ENCODE results near the gene NUP210. TPM values are rescaled to one million over a fixed set of nuclear protein-coding genes. Genes with fewer than 3 reads are reported as not detected.

NUP210 gene
- total and polyA plus RNA-seq, 3 donors from 2014 or later = 26.2 to 44.0 (median 37.4) TPM

GRCh38 chr3:13362551-13362950, 57.6 kb downstream of the NUP210 start:
- DNase-seq = no peak
- Histone ChIP-seq H3K9me3 (no peaks in the 10 kb centered on the region), H3K36me3 (ENCODE audit: low read depth, missing control alignments) (no peaks in the 10 kb centered on the region), H3K4me1 (no peaks in the 10 kb centered on the region), H3K4me3 (no peak overlapping the region), H3K27ac (no peak overlapping the region), H3K27me3 (no peaks in the 10 kb centered on the region)
- WGBS, 2 donors = 91 to 96% methylated on average over 8 of the region's 8 CpGs
- intact Hi-C loops (cut with DNase I; ENCODE audit: low total_unique reads) = no loop called here
- TF ChIP-seq POLR2A (IDR thresholded peaks at IDR 0.05) = no peak
- no peak for TF ChIP-seq CTCF (IDR thresholded peaks at IDR 0.05)

GRCh38 chr3:13359916-13360315, 60.2 kb downstream of the NUP210 start:
- H3K4me1 ChIP-seq = no peaks in the 10 kb centered on the region
- no peak overlapping the region for H3K27ac ChIP-seq
- no peaks in the 10 kb centered on the region for H3K36me3 ChIP-seq (ENCODE audit: low read depth, missing control alignments)
- H3K9me3 ChIP-seq = no peaks in the 10 kb centered on the region
- intact Hi-C loops (cut with DNase I; ENCODE audit: low total_unique reads) = no loop called here
- no peak for DNase-seq
- H3K27me3 ChIP-seq = no peaks in the 10 kb centered on the region
- TF ChIP-seq CTCF (IDR thresholded peaks at IDR 0.05) = no peak
- TF ChIP-seq POLR2A (IDR thresholded peaks at IDR 0.05) = no peak
- WGBS, 2 donors = 94 to 98% methylated on average over 6 of the region's 6 CpGs
- no peak overlapping the region for H3K4me3 ChIP-seq

- TF ChIP-seq POLR2A (IDR thresholded peaks at IDR 0.05) = no peak
- H3K9me3 ChIP-seq = no peaks in the 10 kb centered on the region
- H3K27ac ChIP-seq = no peak overlapping the region
- 86 to 94% methylated on average over 7 of the region's 7 CpGs for WGBS, 2 donors
- no peaks in the 10 kb centered on the region for H3K4me1 ChIP-seq
- no peak for DNase-seq
- no peak overlapping the region for H3K4me3 ChIP-seq
- H3K36me3 ChIP-seq (ENCODE audit: low read depth, missing control alignments) = no peaks in the 10 kb centered on the region
- no peaks in the 10 kb centered on the region for H3K27me3 ChIP-seq
- intact Hi-C loops (cut with DNase I; ENCODE audit: low total_unique reads) = no loop called here
Measured at GRCh38 chr3:13358643-13359042, 61.5 kb downstream of the NUP210 start.

- Histone ChIP-seq H3K4me3 (no peak overlapping the region), H3K36me3 (ENCODE audit: low read depth, missing control alignments) (no peaks in the 10 kb centered on the region), H3K27ac (no peak overlapping the region), H3K27me3 (no peaks in the 10 kb centered on the region), H3K9me3 (no peaks in the 10 kb centered on the region), H3K4me1 (no peaks in the 10 kb centered on the region)
- 94 to 96% methylated on average over 7 to 18 of the region's 18 CpGs for WGBS, 2 donors
- no peak for DNase-seq
- intact Hi-C loops (cut with DNase I; ENCODE audit: low total_unique reads) = no loop called here
- TF ChIP-seq POLR2A (IDR thresholded peaks at IDR 0.05) (no peak), CTCF (IDR thresholded peaks at IDR 0.05) (no peak)
Measured at GRCh38 chr3:13358051-13358450, 62.1 kb downstream of the NUP210 start.

GRCh38 chr3:13357074-13357473, 63.0 kb downstream of the NUP210 start:
- H3K4me1 ChIP-seq = no peaks in the 10 kb centered on the region
- H3K36me3 ChIP-seq (ENCODE audit: low read depth, missing control alignments) = no peaks in the 10 kb centered on the region
- intact Hi-C loops (cut with DNase I; ENCODE audit: low total_unique reads) = no loop called here
- no peaks in the 10 kb centered on the region for H3K27me3 ChIP-seq
- TF ChIP-seq POLR2A (IDR thresholded peaks at IDR 0.05) = no peak
- no peak overlapping the region for H3K4me3 ChIP-seq
- H3K27ac ChIP-seq = no peak overlapping the region
- no peak for DNase-seq
- WGBS, 2 donors = 91 to 93% methylated on average over 9 to 11 of the region's 11 CpGs
- H3K9me3 ChIP-seq = no peaks in the 10 kb centered on the region

GRCh38 chr3:13353936-13354542, 66.1 kb downstream of the NUP210 start:
- Histone ChIP-seq H3K4me3 (no peak overlapping the region), H3K36me3 (ENCODE audit: low read depth, missing control alignments) (no peaks in the 10 kb centered on the region), H3K27me3 (no peaks in the 10 kb centered on the region), H3K27ac (no peak overlapping the region), H3K9me3 (no peaks in the 10 kb centered on the region), H3K4me1 (no peaks in the 10 kb centered on the region)
- intact Hi-C loops (cut with DNase I; ENCODE audit: low total_unique reads) = no loop called here
- DNase-seq = no peak
- TF ChIP-seq CTCF (IDR thresholded peaks at IDR 0.05) (no peak), POLR2A (IDR thresholded peaks at IDR 0.05) (no peak)
- 78 to 93% methylated on average over 6 to 13 of the region's 13 CpGs for WGBS, 2 donors

Data from testis (tissue), 3 donors.